Stimulated activated CD8-positive, alpha-beta memory T cell treated with anti-CD3 and anti-CD28 coated beads, Interleukin-2, amount 100 ng/mL, for 48 hours (primary cell): ENCODE measurements around the gene LIN37.
"Not testable (repeated sequence)": the region's sequence is repeated elsewhere in the genome, so short reads cannot be mapped to it uniquely, and the experiment has no call there.

Experiments used
- DNase-seq, 2 donors: peaks; one replicate each; pipeline ENCODE4 v3.0.0-alpha.2; 2020; ENCODE audit warnings: low read depth in 2 of 2

The LIN37 gene

DNA sequence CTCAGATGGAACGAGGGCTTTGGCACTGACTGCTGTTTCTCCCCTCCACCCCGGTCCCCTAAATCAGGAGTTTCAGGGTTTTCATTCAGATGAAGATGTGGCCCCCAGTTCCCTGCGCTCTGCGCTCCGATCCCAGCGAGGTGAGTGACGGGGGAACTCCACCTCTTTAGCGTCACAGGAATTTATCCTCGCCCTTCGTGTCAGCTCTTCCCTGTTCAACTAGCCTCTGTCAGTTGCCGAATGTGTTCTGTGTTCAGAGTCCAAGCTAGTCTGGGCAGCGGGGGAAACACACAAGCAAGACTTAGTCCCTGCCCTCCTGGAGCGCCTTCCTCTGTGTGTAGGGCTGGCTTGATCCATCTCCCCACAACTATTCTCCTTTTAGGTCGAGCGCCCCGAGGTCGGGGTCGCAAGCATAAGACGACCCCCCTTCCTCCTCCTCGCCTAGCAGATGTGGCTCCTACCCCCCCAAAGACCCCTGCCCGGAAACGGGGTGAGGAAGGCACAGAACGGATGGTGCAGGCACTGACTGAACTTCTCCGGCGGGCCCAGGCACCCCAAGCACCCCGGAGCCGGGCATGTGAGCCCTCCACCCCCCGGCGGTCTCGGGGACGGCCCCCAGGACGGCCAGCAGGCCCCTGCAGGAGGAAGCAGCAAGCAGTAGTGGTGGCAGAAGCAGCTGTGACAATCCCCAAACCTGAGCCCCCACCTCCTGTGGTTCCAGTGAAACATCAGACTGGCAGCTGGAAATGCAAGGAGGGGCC lies 28.8 kb upstream of the LIN37 start:
- no peak for DNase-seq

DNA sequence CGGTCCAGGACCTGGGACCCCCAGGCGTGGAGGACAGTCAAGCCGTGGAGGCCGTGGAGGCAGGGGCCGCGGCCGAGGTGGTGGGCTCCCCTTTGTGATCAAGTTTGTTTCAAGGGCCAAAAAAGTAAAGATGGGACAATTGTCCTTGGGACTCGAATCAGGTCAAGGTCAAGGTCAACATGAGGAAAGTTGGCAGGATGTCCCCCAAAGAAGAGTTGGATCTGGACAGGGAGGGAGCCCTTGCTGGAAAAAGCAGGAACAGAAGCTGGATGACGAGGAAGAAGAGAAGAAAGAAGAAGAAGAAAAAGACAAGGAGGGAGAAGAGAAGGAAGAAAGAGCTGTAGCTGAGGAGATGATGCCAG lies 28.2 kb upstream of the LIN37 start:
- DNase-seq = no peak

DNA sequence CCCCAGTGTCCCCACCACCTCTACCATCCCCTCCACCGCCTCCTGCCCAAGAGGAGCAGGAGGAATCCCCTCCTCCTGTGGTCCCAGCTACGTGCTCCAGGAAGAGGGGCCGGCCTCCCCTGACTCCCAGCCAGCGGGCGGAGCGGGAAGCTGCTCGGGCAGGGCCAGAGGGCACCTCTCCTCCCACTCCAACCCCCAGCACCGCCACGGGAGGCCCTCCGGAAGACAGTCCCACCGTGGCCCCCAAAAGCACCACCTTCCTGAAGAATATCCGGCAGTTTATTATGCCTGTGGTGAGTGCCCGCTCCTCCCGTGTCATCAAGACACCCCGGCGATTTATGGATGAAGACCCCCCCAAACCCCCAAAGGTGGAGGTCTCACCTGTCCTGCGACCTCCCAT lies 27.7 kb upstream of the LIN37 start:
- no peak for DNase-seq

DNA sequence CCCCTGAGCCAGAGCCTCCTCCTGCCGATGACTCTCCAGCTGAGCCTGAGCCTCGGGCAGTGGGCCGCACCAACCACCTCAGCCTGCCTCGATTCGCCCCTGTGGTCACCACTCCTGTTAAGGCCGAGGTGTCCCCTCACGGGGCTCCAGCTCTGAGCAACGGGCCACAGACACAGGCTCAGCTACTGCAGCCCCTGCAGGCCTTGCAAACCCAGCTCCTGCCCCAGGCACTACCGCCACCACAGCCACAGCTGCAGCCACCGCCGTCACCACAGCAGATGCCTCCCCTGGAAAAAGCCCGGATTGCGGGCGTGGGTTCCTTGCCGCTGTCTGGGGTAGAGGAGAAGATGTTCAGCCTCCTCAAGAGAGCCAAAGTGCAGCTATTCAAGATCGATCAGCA lies 27.0 kb upstream of the LIN37 start:
- DNase-seq = no peak

DNA sequence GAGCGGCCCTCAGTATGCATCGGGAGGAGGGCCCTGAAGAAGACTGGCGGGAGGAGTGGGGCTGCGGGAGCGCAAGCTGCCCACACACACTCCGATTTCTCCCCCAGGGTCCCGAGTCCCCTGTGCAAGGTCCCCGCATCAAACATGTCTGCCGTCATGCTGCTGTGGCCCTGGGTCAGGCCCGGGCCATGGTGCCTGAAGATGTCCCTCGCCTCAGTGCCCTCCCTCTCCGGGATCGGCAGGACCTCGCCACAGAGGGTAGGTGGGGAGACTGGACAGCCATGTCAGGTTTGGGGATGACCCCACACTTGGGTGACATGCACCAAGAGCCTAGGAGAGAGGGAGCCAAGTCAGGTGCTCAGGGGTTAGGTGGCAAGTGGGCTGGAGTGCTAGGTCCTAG lies 25.9 kb upstream of the LIN37 start:
- DNase-seq = no peak

DNA sequence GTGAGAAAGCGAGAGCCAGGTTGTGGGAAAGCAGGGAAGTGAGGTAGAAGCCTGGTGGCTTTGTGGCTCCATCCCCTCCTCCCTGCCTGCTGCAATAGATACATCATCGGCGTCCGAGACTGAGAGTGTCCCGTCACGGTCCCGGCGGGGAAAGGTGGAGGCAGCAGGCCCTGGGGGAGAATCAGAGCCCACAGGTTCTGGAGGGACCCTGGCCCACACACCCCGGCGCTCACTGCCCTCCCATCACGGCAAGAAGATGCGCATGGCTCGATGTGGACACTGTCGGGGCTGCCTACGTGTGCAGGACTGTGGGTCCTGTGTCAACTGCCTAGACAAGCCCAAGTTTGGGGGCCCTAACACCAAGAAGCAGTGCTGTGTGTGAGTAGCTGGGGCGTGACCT lies 25.5 kb upstream of the LIN37 start:
- DNase-seq = no peak

DNA sequence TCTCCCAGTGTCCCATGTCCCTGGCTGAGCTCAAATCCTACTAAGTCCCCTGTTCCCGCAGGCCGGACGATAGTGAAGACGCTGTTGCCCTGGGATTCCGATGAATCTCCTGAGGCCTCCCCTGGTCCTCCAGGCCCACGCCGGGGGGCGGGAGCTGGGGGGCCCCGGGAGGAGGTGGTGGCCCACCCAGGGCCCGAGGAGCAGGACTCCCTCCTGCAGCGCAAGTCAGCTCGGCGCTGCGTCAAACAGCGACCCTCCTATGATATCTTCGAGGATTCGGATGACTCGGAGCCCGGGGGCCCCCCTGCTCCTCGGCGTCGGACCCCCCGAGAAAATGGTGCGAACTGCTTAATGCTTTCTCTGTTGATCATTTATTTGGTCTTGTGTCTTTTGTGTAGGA lies 24.7 kb upstream of the LIN37 start:
- DNase-seq = no peak

DNA sequence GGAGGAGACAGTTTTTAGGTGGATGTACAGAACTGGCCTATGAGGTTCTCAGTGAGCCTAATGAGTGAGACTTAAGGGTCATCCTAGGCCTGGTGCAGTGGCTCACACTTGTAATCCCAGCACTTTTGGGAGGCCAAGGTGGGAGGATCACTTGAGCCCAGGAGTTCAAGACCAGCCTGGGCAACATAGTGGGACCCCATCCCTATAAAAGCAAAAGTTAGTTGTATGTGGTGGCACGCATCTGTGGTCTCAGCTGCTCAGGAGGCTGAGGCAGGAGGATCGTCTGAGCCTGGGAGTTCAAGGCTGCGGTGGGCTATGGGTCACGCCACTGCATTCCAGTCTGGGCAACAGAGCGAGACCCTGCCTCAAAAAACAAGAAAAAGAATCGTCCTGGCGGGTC lies 24.2 kb upstream of the LIN37 start:
- not testable (repeated sequence) for DNase-seq

DNA sequence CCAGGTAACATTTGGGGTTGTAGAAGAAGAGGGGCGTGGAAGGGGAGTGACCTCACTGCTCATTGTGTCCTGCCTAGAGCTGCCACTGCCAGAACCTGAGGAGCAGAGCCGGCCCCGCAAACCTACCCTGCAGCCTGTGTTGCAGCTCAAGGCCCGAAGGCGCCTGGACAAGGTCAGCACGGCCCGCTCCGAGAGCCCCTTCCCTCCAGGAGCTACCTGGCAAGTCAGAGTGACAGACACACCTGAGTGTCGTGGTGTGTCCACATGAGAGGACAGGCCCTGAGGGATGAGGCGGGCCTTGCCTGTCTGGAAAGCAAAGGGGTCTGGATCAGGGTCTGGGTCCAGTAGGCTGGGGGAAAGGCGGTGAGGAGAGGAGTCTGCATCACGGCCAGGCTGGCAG lies 23.8 kb upstream of the LIN37 start:
- DNase-seq = no peak

DNA sequence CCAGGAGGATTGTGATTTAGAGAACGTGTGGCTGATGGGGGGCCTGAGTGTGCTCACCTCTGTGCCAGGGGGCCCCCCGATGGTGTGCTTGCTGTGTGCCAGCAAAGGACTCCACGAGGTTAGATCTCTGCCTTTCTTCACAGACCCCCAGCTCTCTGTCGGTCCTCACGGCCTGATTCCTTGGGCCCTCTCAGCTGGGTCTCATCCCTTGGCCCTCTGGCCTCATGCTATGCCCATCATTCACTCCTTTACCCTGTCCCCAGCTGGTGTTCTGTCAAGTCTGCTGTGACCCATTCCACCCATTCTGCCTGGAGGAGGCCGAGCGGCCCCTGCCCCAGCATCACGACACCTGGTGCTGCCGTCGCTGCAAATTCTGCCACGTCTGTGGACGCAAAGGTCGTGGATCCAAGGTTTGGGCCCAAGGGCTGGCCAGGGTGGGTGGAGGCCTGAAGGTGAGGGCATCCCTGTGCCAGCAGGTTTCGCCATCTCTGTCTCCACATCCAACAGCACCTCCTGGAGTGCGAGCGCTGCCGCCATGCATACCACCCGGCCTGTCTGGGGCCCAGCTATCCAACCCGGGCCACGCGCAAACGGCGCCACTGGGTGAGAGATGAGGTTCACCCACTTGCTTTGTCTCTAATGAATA lies 23.0 kb upstream of the LIN37 start:
- no peak for DNase-seq

DNA sequence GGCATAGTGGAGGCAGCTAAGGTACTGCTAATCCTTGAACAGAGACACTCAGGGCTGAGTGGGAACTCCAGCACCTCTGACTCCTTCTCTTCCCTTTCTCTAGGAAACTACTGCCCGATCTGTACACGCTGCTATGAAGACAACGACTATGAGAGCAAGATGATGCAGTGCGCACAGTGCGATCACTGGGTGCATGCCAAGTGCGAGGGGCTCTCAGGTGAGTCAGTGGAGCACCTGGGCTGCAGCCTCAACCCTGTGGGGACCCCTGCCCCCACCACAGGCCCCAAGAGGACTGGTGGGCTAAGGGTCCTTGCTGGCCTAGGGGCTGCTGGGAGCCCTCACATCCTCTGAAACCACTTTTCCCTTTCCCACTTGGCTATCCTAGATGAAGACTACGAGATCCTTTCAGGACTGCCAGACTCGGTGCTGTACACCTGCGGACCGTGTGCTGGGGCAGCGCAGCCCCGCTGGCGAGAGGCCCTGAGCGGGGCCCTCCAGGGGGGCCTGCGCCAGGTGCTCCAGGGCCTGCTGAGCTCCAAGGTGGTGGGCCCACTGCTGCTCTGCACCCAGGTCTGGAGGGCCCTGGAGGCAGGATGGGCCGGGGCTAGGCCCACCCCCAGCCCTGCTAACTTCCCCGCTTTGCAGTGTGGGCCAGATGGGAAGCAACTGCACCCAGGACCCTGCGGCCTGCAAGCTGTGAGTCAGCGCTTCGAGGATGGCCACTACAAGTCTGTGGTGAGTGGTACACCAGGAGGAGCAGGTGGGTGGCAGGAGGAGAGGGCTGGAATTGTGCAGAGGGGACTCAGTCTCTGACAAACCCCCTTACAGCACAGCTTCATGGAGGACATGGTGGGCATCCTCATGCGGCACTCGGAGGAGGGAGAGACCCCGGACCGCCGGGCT lies 21.1 kb upstream of the LIN37 start:
- DNase-seq = no peak

DNA sequence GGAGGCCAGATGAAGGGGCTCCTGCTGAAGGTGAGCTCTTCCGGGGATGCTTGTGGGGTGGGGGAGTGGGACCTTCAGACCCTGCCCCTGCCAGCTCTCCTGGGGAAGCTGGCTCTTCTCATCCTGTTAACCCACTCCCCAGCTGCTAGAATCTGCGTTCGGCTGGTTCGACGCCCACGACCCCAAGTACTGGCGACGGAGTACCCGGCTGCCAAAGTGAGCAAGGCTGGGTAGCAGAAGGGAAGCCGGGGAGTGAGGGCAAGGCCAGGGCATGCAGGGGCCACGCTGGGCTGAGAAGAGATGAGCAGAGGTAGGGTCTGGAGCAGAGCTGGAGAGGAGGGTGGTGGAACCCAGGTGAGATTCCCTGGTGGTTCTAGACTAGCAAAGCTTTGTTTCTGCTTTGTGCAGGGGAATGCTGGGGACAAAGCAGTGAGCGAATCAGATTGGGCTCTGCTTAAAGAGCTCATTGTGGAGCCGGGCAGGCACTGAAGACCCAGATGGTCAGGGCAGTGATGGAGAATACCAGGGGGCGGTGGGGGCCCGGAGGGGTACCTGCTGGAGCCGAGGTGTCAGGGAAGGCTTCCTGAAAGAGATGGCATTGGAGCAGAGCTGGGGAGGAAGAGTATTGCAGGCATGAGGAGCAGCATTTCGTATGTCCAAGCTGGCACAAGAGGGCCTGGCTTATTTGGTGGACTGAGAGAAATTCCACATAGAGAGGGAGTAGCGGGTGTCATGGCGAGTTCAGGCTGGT lies 20.2 kb upstream of the LIN37 start:
- DNase-seq = no peak

DNA sequence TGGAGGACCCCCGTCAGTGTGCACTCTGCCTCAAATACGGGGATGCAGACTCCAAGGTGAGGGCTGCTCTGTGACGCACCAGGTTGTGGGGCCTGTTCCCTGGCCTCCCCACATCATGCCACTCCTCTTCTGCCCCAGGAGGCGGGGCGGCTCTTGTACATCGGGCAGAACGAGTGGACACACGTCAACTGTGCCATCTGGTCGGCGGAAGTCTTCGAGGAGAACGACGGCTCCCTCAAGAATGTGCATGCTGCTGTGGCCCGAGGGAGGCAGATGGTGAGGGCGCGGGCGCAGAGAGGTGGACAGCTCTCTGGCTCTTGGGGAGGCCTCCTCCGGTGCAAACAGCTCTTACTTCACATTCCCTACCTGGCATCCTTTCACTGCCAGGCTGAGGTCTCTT lies 19.4 kb upstream of the LIN37 start:
- no peak for DNase-seq

DNA sequence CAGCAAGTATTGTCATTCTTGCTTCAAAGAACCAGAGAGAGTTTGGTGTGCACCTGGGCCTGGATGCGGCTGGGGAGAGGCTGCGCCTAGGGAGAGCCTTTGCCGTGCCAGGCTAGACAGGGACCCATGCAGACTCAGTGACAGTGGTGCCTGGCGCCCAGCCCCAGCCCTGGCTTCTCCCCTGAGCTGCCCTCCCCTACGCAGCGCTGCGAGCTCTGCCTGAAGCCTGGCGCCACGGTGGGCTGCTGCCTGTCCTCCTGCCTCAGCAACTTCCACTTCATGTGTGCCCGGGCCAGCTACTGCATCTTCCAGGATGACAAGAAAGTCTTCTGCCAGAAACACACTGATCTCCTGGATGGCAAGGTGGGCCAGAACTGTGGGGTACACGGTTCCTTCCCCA lies 18.6 kb upstream of the LIN37 start:
- no peak for DNase-seq

DNA sequence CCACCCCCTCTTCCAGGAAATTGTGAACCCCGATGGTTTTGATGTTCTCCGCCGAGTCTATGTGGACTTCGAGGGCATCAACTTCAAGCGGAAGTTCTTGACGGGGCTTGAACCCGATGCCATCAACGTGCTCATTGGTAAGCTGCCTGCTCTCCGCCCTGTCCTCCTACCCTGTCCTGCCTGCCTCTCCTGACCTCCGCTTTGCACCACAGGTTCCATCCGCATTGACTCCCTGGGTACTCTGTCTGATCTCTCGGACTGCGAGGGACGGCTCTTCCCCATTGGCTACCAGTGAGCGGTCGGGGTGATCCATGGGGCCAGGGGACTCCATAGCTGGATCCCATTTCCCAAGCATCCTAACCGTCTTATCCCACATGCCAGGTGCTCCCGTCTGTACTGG lies 18.1 kb upstream of the LIN37 start:
- no peak for DNase-seq

DNA sequence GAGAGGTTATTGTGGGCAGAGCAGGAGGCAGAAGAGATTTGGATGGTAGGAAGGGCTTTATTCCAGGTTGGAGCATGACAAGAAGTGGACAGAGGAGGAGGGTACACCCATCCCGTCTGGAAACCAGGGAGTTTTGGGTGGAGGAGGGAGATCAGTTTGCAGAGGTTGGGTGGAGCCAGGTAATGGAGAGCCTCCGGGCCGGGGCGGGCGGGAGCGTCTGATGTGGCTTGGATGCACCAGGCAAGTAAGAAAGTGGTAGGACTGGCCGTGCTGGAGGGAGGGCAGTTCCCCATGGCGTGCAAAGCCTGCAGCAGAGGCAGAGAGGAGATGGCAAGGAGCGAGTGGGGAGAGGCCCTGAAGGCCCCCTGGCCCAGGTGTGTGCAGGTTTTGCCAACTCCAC lies 17.0 kb upstream of the LIN37 start:
- DNase-seq = no peak

DNA sequence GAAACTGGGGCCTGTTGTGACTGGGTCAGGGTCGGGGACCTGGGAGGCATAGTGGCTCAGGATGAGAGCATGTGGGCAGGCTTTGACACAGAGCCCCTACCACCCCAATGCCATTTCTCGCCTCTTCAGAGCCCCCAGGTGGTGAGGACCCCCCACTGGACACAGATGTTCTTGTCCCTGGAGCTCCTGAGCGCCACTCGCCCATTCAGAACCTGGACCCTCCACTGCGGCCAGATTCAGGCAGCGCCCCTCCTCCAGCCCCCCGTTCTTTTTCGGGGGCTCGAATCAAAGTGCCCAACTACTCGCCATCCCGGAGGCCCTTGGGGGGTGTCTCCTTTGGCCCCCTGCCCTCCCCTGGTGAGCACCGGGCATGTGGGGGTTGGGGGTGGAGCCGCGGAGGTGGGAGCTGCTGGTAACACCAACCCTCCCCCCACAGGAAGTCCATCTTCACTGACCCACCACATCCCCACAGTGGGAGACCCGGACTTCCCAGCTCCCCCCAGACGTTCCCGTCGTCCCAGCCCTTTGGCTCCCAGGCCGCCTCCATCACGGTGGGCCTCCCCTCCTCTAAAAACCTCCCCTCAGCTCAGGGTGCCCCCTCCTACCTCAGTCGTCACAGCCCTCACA lies 16.5 kb upstream of the LIN37 start:
- no peak for DNase-seq

DNA sequence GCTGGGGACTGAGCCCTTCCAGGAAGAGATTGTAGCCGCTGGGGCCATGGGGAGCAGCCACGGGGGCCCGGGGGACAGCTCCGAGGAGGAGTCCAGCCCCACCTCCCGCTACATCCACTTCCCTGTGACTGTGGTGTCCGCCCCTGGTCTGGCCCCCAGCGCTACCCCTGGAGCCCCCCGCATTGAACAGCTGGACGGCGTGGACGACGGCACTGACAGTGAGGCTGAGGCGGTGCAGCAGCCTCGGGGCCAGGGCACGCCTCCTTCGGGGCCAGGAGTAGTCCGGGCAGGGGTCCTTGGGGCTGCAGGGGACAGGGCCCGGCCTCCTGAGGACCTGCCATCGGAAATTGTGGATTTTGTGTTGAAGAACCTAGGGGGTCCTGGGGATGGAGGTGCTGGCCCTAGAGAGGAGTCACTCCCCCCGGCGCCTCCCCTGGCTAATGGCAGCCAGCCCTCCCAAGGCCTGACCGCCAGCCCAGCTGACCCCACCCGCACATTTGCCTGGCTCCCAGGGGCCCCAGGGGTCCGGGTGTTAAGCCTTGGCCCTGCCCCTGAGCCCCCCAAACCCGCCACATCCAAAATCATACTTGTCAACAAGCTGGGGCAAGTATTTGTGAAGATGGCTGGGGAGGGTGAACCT lies 15.7 kb upstream of the LIN37 start:
- no peak for DNase-seq

DNA sequence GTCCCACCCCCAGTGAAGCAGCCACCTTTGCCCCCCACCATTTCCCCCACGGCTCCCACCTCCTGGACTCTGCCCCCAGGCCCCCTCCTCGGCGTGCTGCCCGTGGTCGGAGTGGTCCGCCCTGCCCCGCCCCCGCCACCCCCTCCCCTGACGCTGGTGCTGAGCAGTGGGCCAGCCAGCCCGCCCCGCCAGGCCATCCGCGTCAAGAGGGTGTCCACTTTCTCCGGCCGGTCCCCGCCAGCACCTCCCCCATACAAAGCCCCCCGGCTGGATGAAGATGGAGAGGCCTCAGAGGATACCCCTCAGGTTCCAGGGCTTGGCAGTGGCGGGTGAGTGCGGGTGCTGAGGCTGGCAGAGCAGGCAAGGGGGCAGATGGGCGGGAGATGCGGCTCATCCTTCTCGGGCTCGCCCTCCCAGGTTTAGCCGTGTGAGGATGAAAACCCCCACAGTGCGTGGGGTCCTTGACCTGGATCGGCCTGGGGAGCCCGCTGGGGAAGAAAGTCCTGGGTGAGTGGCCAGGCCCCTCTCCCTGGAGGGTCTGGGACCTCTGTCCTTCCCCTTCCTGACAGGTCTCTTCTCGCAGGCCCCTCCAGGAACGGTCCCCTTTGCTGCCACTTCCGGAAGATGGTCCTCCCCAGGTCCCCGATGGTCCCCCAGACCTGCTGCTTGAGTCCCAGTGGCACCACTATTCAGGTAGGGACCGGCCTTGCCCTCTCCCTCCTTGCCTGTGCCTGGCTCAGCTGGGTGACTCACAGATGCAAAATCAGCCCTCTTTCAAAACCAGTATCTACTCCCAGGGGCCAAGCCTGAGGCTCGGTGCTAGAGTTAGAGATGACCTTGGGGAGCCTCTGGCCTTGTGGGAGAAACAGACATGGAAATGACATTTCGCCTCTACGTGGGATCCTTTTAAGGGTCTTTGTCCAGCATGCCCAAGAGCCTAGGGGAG lies 14.9 kb upstream of the LIN37 start:
- DNase-seq = no peak

DNA sequence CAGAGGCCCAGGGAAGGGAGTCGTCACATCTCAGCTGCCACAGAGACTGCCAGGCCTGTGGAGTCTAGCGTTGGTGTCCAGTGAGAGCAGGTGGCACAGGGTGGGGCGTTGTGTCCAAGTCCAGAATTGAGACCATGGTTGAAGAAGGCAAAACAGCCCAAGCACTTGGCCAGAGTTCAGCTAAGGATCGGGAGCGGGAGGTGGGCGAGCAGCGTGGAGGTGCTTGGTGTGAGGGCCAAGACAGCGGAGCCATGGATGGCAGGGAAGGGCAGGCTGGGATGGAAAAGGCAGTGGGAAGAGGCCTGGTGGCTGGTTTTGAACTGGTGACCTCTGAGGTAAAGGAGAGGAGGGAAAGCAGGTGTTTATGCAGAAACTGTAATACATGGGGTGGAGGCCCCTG lies 14.1 kb upstream of the LIN37 start:
- DNase-seq = no peak
